ENCODE results near the gene PRPF39. TPM values are rescaled to one million over a fixed set of nuclear protein-coding genes. Genes with fewer than 3 reads are reported as not detected.

PRPF39 gene
- total and polyA plus RNA-seq, 2 of the 13 experiments (the other 11 are each of a cell fraction or from before 2014, with no cell fraction given) = 44.2 to 65.0 TPM

- TF ChIP-seq UBTF (CRISPR knock-in tag; IDR thresholded peaks at IDR 0.05) = no peak
- no peak for TF ChIP-seq SMARCC2 (IDR thresholded peaks at IDR 0.05)
- no peak for TF ChIP-seq NR2F2 (IDR thresholded peaks at IDR 0.05; ENCODE audit: borderline replicate concordance, low read depth)
- no peak for TF ChIP-seq ZNF253 (CRISPR knock-in tag; IDR thresholded peaks at IDR 0.05; ENCODE audit: borderline replicate concordance)
- TF ChIP-seq ZBTB49 (CRISPR knock-in tag; IDR thresholded peaks at IDR 0.05; ENCODE audit: borderline replicate concordance) = no peak
- no peak for TF ChIP-seq ZNF263 (CRISPR knock-in tag; IDR thresholded peaks at IDR 0.05)
Observed at GRCh38 chr14:45057881-45058364, 26.0 kb upstream of the PRPF39 start (continued).

GRCh38 chr14:45060551-45060950 is 23.4 kb upstream of the PRPF39 start:
- no peaks in the 10 kb centered on the region for H3K27me3 ChIP-seq (ENCODE audit: control insufficient read depth in 1 of 2, insufficient read depth in 2 of 2, low read length in 2 of 2)
- H3K27ac ChIP-seq (ENCODE audit: extremely low read length, insufficient read depth, low read length) = no peak overlapping the region
- intact Hi-C loops (cut with micrococcal nuclease; ENCODE audit: unreplicated experiment) (no loop called here), in situ Hi-C loops (cut with HindIII; ENCODE audit: extremely low pct_ligation_motif_present, low pct_unique_long_range_greater_than_20kb) (no loop called here)
- ATAC-seq (no peak), FAIRE-seq (no peak), DNase-seq (ENCODE audit: low spot score) (no peak)
- H3K9me3 ChIP-seq (ENCODE audit: low read length) = no peaks in the 10 kb centered on the region
- H3K4me3 ChIP-seq (replicated peaks in 1 of 3; ENCODE audit: insufficient read depth in 1 of 3, low read depth in 2 of 3, low read length in 3 of 3) = no peak overlapping the region
- H2AFZ ChIP-seq (ENCODE audit: low read length) = no peak overlapping the region
- TF ChIP-seq ZNF496 (CRISPR knock-in tag; IDR thresholded peaks at IDR 0.05; ENCODE audit: insufficient replicate concordance) (no peak), BRF2 (CRISPR knock-in tag; IDR thresholded peaks at IDR 0.05) (no peak), ARNT2 (CRISPR knock-in tag; IDR thresholded peaks at IDR 0.05; ENCODE audit: low read depth) (no peak), SCMH1 (CRISPR knock-in tag; IDR thresholded peaks at IDR 0.05; ENCODE audit: borderline replicate concordance) (no peak), ZNF430 (CRISPR knock-in tag; IDR thresholded peaks at IDR 0.05) (no peak), ZFP36L2 (CRISPR knock-in tag; IDR thresholded peaks at IDR 0.05) (no peak)
- no peaks in the 10 kb centered on the region for H3K79me2 ChIP-seq (ENCODE audit: insufficient read depth, low read length)
- no TSS peak for BruUV-seq (replicated peaks)
- H3K9ac ChIP-seq (ENCODE audit: insufficient read depth, low read depth, low read length) = no peak overlapping the region
- no peaks in the 10 kb centered on the region for H4K20me1 ChIP-seq (ENCODE audit: insufficient read depth, low read length)
- H3K4me2 ChIP-seq (ENCODE audit: low read depth, low read length) = no peak overlapping the region
- peaks cover 34% of the 10 kb centered on the region for H3K4me1 ChIP-seq (ENCODE audit: insufficient read depth, low read length)
- H3K36me3 ChIP-seq (replicated peaks in 1 of 2; ENCODE audit: control insufficient read depth in 1 of 2, insufficient read depth in 2 of 2, low read length in 2 of 2) = no peaks in the 10 kb centered on the region; a peak in 1 of 5 replicates
- CTCF ChIA-PET (ENCODE audit: low intra/inter-chr PET ratio, low total read pairs) = no interaction called here
- POLR2A ChIA-PET = no interaction called here

Data from HepG2 (cell line).